Fibroblast of skin of scalp (primary cell): ENCODE results near the gene CWC27.

Experiments used
- DNase-seq: peaks from one replicate; pipeline ENCODE4 v3.0.0-alpha.2; 2013

The CWC27 gene

DNA sequence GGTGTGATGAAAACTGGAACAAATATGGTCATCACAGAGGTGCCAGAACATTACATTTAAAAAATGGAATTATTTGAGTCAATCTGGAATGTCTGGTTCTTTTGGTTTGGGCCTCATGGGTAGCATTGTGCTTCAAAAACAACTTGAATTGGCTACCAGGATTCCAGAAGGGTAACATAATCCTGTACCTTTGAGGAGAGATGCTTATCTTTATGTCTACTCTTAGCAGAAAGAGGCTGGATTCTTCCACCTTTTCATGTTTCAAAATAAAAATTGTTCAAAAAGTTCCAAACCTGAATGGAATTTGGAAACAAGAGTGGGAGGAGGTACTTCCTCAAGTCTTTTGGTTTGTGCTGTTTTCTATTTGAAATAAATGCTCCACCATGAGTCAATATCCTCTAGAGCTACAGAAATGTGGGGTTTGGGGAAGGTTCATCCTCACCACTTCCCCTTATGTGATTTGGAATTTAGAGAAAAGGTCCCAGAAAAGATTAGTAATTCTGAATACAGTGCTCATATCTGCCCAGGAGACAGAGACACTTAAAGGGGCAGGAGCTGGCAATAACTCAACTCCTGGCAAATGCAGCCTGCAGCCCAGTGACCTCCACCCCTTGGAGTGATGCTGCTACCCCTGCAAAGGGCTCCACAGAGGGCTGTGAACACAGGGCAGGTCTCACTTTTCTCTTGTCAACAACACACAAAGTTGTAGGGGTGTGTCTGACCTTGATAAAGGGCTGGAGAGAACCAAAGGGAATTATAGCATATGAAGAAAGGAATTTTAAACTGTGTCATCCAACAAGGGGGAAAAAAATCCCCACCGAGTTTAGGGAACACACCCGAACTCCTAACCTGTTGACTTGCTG is 272.8 kb downstream of the CWC27 start:
- peak; percentile 63 for DNase-seq

DNA sequence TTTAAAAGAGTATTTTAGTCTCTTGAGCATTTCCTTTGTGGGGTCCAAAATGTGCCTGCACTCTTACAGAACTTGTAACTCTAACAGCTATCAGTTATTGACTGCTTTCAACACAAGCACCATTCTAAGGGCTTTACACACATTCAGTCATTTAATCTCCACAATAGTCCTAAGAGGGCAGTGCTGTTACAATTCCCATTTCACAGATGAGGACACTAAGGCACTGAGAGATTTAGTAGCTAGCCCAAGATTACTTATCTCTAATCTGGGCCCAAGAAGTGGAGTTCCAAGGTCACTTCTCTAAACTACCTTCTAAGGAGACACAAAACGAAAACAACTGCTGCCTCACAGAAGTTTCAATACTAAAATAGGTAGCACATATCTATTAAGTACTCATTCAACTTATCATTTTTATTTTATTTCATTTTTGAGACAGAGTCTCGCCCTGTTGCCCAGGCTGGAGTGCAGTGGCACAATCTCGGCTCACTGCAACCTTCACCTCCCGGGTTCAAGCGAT is 275.2 kb downstream of the CWC27 start:
- no peak for DNase-seq

DNA sequence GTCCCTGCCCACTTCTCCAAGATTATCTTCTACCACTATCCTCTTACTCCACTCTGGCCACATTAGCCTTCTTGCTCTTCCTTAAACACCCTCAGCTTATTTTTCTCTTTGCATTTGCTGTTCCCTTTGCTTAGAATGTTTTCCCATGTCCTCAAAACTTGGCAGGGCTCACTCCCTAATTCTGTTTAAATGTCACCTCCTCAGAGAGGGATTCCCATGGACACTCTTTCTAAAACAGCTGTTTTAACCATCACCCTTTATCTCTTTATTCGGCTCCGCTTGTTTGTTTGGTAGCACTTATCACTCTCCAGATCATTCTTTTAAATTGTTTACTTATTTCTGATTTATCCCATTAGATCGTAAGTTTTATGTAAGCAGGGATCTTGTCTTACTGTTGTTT is 278.5 kb downstream of the CWC27 start:
- DNase-seq: no peak

DNA sequence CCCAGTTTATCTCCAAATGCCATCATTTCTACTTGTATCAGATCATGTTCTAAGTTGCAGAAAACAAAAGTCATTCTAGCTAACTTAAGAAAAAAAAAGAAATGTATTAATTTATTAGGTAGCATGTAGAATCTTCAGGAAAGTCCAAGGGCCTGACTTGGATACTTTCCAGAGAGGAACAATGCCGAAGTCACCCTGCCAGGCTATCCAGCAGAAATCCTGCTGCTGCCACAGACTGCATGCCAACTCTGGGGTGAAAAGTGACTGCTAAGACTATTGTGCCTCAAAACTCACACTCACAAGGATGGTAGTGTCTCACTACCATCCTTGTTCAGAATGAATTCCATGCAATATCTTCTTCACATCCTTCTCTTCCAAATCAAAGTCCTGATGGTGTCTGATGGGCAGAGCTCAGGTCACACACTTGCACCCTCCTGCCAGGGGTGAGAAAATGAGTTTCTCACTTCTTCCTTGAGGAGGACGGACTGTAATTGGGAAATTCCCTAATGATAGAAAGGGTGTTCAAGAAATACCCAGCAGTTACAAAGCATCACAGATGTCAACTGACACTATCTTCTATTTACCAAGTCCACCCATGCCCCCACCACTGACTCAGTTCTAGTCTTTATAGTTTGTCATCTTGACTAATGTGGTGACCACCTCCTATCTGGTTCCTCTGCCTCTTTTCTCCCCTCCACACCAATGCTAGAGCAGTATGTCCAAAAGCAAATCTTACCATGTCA is 279.4 kb downstream of the CWC27 start:
- DNase-seq: no peak

DNA sequence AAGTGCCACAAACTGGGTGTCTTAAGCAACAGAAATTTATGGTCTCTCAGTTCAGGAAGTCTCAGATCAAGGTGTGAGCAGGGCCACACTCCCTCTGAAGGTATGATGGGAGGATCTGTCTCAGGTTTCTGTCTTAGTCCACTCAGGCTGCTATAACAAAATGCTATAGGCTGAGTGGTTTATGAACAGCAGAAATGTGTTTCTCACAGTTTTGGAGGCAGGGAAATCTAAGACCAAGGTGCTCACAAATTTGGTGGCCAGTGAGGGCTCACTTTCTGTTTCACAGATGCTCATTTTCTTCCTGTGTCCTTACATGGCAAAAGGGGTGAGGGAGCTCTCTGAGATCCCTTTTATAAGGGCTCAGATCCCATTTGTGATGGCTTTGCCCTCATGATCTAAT is 281.4 kb downstream of the CWC27 start:
- no peak for DNase-seq

DNA sequence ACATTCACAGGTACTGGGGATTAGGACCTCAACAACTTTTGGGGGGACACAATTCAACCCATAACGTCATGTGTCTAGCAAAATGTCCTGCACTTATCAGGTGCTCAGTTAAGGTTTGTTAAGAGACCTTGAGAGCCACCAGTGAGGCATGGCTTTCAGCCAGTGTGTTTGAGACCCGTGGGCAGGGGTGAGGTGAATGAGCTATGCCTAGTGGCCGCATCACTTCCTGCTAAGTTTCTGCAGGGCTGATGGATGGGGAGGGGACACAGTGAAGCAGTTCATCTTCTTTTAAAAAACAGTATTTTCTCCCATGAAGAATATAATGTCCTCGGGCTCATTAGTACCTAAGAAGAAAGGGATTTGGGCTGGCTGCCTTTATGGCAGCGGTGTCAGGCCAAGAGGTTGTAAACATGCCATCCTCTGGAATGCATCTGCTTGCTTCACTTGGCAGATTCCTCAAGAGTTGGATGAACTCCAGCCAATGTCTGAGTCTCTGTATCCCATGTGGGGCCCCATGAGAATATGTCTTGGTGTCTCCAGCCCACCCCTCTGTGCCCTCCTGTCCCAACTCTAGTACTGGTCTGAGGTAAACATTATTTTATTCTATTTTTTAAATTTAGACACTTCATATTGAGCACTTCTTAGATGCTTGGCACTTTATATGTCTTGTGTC is 282.2 kb downstream of the CWC27 start:
- DNase-seq: peak; percentile 62

DNA sequence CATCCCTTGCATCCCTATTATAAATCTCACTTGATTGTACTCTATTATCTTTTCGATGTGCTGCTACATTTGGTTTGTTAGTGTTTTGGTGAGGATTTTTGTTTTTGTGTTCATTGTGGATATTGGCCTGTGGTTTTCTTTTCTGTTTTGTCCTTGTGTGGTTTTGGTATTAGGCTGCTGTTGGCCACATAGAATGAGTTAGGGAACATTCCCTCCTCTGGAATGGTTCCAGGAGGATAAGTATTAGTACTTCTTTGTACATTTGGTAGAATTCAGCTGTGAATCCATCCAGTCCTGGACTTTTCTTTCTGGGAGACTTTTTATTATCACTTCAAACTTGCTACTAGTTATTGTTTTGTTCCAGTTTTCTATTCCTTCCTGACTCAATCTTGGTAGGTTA is 287.2 kb downstream of the CWC27 start:
- peak; percentile 32 for DNase-seq

DNA sequence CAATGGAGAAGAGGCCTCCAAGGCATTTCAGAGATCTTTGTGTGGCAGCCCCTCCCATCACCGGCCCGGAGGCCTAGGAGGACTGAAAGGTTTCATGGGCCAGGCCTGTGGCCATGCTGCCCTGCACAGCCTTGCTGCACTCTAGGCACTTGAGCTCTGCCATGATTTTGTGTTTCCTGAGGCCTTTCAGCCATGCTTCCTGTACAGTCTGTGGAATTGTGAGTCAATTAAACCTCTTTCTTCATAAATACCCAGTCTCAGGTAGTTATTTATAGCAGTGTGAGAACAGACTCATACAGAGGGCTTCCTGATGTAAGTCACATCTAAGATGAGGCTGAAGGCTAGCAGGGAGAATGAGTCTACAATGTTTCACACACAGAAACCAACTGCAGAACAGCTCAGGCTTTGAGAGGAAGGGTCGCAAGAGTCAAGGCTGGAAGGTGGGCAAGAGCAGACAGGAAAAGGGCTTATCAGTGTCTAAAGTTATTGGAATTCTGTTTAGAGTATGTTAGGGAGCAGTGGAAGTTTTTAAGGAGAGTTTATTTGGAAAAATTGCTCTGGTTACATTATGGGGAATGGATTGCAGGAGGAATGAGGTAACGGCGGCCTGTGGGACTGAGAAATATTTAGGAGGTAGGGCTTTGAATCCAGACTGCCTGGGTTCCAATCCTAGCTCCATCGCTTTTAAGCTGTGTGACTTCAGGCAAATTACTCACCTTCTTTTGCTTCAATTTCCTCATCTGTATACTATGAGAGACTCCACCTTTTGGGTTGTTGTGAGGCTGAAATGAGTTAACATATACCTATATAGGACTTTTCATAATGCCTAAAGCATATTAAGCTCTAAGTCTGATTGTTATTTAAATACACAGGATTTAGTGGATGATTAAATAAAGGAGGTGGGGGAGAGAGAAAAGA is 291.2 kb downstream of the CWC27 start:
- DNase-seq: peak; percentile 24

DNA sequence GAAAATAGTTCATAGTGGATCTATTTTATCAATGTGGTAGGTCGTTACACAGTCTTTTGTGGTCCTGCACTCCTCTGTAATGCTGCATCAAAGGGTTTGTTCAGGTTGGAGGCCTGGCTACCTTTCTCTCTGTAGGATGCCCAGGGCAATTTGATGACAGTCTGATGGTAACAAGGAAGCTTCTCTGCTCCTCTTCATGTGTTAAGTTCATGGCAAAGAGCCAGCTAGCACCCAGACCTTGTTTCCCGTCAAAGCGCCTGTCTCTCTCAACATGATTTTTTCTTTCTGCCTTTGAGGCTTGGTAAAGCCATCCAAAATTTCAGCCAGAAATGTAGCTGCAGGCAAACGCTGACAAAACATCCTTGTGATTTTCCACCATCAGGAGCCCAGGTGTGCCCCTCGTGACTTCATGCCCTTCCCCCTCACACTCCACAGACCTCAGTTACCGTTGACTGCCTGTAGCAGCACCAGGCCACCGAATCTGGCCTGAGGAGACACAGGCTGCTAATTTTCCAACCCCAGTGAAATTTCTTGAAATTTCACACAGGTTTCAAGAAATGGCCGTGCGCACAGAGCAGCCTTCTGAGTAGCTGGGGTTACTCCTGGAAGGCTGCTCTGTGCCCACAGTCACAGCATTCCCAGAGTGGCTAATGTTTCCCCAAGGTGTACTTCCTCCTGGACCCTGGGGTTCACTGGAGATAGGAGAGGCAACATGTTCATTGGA is 292.7 kb downstream of the CWC27 start:
- DNase-seq: no peak

DNA sequence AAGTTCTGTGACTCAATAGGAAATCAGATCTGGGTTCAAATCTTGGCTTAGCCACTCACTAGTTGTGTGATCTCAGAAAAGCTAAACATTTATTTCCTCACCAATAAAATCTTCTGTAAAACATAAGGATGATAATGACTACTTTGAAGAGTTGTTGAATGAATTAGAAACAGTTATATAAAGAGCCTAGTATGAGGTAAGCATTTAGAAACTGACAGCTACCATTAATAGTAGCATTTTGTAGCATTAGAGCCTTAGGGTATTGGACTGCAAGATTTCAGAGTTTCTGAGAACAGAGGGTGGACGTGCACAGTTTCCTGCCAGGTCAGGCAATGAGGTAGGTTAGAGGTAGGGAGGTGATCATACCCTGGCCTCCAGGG is 293.2 kb downstream of the CWC27 start:
- DNase-seq: no peak

DNA sequence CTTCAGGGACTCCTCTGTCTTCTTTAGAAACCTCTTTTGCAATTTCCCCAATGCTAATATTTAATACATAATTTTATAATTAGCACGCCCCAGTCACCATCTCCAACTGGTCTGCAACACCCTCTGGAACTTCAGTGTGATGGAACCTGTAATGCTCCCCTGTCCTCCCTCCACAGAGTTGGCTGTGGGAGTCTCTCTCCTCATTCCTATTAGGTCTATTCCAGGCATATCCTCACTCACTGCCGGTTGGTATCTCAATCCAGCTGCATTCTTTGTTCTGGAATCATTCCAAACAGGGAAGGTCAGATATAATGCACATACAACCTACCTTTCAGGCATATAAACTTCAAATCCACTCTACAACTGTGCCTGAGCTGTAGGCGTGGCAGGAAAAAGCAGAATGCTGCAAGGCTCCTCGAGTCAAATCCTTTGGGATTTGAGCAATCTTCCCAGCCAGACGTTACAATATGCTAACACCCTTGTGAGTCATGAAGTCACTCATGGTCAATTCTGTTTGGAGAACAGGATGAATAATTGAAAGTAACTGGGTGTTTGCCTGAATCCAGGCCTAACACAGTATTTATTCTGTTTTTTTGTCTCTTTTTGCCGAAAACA is 293.8 kb downstream of the CWC27 start:
- peak; percentile 98 for DNase-seq

DNA sequence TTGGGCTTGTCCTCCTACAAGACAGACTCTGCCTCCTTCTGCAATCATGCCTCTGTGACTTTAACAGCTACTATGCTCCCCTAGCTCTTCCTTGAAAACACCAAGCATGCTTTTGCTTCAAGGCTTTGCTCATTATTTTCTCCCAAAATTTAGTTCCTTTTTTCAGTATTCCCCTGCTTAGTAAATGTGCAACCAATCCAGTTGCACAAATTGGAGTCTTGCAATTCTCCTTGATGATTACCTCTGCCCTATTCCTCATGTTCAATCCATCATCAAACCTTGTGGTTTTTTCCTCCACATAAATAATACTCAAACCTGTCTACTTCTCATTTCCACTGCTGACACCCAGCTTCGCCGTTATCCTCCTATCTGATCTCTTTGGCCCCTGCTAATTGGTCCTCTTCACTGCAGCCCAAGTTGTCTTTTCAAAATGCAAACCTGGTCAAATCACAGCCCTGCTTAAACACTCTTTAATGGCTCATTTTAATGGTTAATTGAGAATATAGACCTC is 296.3 kb downstream of the CWC27 start:
- no peak for DNase-seq

DNA sequence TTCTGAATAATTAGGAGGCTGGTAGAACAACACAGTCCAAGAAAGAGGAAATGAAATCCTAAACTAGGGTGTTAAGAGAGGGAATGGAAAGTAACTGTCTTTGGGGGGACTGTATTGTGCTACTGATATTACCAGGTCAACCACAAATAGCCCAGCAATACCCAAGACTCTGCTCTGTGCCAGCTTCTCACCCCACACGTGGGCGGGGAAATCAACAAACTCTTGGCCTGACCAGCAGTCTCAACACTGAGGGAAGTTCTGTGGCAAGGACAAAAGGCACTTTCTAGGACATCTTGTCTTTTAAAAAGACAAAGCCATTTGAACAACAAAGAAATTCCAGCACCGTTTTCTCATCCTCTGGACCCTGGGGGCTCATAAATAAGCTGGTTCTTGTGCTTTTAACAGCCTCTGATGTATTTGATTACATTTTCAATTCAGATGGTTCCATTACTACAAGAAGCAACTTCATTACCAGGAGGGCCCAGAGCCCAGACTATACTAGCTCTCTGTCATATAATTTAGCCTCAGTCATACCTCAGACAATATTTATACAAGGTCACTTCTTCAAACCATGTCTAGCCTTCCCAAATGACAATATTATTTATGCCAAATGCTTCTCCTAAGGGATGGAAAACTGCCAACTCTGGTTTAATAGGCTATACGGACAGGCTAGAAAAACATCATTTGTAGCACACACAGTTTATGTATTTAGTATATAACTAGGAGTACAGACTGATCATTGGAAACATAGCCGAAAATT is 297.8 kb downstream of the CWC27 start:
- DNase-seq: no peak

DNA sequence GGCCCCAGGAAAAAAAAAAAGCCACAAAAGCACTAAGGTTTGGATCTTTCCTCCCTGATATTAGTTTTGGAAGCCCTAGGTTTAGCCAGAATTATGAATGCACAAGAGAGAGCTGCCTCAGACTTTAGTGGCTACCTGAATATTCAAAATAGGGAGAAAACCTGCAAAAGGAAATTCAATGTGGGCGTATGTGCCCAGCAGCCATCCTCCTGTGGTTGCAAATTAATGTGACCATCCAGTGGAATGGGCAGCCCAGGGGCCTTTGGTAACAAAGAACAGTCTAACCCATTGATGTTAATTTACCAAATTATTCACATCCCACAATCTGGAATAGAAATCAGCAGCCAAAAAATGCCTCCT is 298.4 kb downstream of the CWC27 start:
- DNase-seq: no peak
